ENCODE data around the gene ONECUT1.

DNA sequence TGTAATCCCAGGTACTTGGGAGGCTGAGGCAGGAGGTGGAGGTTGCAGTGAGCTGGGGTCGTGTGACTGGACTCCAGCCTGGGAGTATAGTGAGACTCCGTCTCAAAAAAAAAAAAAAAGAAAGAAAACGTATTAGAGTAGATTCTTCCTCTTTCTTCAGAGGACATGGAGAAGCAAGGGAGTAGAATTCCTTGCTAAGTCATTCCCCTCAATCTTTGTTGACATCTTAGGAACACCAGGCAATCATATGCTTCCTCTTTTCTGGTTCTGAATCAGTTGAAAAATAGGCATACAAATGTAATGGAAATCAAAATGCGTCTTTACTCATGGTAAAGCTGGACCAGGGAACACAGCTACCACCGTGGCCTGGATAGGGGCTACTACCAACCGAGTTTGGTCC, 72.7 kb downstream of the ONECUT1 start:
- TF ChIP-seq, protein P1, sequence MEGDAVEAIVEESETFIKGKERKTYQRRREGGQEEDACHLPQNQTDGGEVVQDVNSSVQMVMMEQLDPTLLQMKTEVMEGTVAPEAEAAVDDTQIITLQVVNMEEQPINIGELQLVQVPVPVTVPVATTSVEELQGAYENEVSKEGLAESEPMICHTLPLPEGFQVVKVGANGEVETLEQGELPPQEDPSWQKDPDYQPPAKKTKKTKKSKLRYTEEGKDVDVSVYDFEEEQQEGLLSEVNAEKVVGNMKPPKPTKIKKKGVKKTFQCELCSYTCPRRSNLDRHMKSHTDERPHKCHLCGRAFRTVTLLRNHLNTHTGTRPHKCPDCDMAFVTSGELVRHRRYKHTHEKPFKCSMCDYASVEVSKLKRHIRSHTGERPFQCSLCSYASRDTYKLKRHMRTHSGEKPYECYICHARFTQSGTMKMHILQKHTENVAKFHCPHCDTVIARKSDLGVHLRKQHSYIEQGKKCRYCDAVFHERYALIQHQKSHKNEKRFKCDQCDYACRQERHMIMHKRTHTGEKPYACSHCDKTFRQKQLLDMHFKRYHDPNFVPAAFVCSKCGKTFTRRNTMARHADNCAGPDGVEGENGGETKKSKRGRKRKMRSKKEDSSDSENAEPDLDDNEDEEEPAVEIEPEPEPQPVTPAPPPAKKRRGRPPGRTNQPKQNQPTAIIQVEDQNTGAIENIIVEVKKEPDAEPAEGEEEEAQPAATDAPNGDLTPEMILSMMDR (conservative IDR thresholded peaks at IDR 0.05; ENCODE audit: low read length): no peak
- no peak for TF ChIP-seq EZH2phosphoT487 (IDR thresholded peaks at IDR 0.05; ENCODE audit: borderline replicate concordance)

Data from Loucy (cell line).